ENCODE results near the gene HELZ.

The HELZ gene

DNA sequence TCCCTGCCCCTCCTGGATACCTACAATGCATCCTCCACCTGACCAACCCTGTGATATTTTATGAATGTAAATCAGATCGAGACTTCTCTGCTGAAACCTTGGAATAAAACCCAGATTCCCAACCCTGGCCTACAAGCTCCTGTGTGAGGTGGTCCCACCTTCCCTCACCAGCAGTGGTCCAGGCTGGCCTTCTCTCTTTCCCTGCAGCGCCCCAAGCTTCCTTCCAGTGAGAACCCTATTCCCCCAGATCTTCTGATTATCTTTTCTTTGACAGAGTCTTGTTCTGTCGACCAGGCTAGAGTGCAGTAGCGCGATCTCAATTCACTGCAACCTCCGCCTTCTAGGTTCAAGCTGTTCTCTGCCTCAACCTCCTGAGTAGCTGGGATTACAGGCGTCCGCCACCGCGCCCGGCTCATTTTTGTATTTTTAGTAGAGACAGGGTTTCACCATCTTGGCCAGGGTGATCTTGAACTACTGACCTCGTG, 2.5 kb upstream of the HELZ start:
- no peak for DNase-seq (ENCODE audit: low read depth, low spot score)
- no peak overlapping the region for H3K4me3 ChIP-seq (ENCODE audit: low read depth, low read length)
- TF ChIP-seq, protein P1, sequence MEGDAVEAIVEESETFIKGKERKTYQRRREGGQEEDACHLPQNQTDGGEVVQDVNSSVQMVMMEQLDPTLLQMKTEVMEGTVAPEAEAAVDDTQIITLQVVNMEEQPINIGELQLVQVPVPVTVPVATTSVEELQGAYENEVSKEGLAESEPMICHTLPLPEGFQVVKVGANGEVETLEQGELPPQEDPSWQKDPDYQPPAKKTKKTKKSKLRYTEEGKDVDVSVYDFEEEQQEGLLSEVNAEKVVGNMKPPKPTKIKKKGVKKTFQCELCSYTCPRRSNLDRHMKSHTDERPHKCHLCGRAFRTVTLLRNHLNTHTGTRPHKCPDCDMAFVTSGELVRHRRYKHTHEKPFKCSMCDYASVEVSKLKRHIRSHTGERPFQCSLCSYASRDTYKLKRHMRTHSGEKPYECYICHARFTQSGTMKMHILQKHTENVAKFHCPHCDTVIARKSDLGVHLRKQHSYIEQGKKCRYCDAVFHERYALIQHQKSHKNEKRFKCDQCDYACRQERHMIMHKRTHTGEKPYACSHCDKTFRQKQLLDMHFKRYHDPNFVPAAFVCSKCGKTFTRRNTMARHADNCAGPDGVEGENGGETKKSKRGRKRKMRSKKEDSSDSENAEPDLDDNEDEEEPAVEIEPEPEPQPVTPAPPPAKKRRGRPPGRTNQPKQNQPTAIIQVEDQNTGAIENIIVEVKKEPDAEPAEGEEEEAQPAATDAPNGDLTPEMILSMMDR (IDR thresholded peaks at IDR 0.05; ENCODE audit: insufficient read depth, low read length, missing control alignments), result no peak
- ChIA-PET POLR2A (no interaction called here), CTCF (no interaction called here)

DNA sequence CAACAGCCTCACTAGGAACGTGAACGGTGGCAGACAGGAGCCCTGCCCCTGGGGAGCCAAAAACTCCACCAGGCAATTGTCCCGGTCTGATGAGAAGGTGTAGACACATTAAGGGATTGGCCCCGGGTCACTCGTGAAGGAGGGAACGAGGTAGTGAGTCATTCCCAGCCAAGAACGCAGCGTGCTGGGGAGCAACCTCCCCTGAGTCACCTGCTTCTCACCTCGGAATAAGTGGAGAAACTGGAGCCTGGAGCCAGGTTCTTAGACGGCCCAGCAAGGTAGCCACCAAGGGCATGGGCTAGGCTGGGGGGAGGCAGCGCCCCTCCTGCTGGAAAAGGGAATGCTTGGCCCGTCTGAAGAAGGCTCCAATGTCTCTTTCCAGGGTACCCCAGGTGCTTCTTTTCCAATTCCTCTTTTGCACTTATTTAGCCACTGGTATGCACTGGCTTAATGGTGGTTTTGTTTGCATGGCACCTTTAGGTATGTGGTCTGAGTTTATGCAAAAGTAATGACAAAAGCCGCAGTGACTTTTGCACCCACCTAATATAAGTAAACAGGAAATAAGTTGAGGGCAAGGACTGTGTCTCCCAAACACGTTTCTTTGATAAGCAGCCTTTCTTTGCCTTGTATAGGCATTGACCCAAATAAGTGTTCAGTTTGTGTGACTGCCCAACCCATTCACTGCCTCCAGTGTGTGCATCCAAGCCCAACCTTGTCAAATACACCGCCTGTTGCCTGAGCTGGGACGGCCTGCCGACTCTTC, 1.8 kb upstream of the HELZ start:
- TF ChIP-seq, protein P1 (IDR thresholded peaks at IDR 0.05; ENCODE audit: insufficient read depth, low read length, missing control alignments), result no peak
- DNase-seq (ENCODE audit: low read depth, low spot score), result no peak
- peak overlapping the region; percentile 81 for H3K4me3 ChIP-seq (ENCODE audit: low read depth, low read length)
- CTCF ChIA-PET, result no interaction called here
- POLR2A ChIA-PET, result no interaction called here

DNA sequence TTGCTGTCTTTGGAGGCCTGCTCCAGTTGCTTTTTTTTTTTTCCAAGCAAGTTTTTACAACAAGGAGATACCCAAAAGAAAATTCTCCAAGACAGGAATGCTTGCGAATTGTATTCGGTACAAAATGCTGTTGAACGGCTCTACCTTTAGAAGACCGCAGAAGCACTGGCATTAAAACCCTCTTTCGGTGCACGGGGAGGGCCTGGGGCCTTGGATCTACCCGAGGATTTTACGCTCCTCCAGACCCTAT, 1.3 kb upstream of the HELZ start:
- H3K4me3 ChIP-seq (ENCODE audit: low read depth, low read length), result peak overlapping the region; percentile 81
- ChIA-PET POLR2A (no interaction called here), CTCF (no interaction called here)
- DNase-seq (ENCODE audit: low read depth, low spot score), result no peak
- TF ChIP-seq, protein P1 (IDR thresholded peaks at IDR 0.05; ENCODE audit: insufficient read depth, low read length, missing control alignments), result no peak

DNA sequence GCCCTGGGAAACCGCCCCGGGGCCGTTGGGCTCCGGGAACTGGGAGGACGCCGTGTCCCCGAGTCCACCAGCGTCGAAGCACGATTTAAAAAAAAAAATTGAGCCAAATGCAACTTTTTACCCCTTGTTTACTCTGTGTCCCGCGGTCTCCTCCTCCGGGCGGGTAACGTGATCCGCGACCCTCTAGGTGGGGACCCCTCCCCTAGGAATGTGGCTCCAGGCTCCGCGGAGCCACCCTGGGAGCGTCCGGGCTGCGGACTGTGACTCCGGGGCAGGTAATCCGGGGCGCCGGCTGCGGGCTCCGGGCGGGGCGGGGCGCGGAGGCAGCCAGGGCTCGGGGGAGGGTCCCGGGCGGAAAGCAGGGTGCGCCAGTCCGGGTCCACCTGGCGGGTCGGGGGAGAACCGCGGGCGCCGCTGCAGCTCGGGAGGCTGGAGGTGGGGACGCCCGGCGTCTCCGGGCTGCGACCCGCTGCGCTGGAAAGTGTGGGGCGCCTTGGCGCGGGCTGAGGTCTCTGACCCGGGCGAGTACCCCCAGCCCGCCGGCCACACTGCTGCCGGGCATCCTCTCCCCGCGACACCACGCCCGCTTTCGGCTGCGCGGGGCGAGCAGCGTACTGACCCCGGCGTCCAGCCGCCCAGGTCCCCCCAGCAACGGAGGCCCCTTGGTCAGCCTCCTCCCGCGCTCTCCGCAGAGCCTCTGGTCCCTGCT, 852 bp upstream of the HELZ start:
- POLR2A ChIA-PET, result interaction anchor here (0.9 kb wide), 1 partner anchor 93 kb away, joined by 3 read pairs; no protein-coding TSS in a partner anchor
- H3K4me3 ChIP-seq (ENCODE audit: low read depth, low read length), result peak overlapping the region; percentile 81

DNA sequence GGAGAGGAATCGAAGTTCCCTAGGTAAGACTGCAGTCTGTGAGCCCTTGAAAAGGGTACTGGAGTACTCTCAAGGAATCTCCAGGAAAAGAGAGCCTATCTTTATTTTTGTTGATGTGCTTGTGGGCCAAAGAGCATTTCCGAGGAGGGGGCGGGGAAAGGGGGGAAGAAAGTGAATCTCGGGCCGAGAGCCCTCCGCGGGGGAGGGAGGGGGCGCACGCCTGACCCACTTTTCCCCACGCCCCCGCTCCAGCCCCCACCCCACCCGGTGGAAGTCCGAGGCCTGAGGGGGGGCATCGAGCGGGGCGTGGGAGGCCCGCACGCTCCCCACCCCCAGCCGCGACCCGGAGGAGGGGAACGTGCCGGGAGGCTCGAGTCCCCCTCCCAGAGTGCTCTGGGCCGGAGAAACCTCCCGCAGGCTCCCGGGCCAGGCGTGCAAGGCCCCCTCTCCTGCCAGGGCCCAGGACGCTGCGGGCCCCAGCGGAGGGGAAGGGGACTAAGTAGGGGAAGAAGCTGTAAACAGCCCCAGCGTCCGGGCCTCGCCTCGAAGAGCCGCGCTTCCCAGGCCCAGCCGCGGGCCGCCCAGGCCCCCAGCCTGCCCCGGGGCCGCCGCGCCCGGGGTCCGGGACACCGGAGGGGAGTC, 444 bp downstream of the HELZ start:
- no peak for DNase-seq (ENCODE audit: low read depth, low spot score)
- POLR2A ChIA-PET, result no interaction called here
- TF ChIP-seq, protein P1 (IDR thresholded peaks at IDR 0.05; ENCODE audit: insufficient read depth, low read length, missing control alignments), result no peak
- CTCF ChIA-PET, result no interaction called here
- peak overlapping the region; percentile 81 for H3K4me3 ChIP-seq (ENCODE audit: low read depth, low read length)

More for the DNA sequence above, 852 bp upstream of the HELZ start:
- no peak for DNase-seq (ENCODE audit: low read depth, low spot score)
- CTCF ChIA-PET, result no interaction called here
- TF ChIP-seq, protein P1 (IDR thresholded peaks at IDR 0.05; ENCODE audit: insufficient read depth, low read length, missing control alignments), result no peak

DNA sequence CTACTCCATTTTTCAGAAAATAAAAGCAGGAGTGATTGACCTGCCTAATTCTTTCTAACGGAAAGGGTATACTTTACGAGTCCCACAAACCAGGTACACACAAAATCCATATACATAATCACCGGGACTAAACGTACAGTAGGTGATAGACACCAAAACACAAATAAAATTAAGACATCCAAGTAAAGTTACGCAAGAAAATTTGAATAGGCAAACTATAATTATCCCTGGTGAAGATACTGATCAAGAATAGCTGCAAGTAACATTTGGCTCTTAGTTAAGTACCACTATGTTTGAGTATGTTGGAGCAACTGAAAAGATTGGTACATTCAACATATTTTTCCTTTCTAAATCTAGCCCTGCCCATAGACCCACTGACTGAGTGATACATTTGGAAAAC, 1.7 kb downstream of the HELZ start:
- H3K4me3 ChIP-seq (ENCODE audit: low read depth, low read length), result peak overlapping the region; percentile 81
- TF ChIP-seq, protein P1 (IDR thresholded peaks at IDR 0.05; ENCODE audit: insufficient read depth, low read length, missing control alignments), result no peak
- POLR2A ChIA-PET, result no interaction called here
- no peak for DNase-seq (ENCODE audit: low read depth, low spot score)
- CTCF ChIA-PET, result no interaction called here
